Gastrocnemius medialis (tissue), 4 donors: ENCODE measurements around the gene ZFYVE26. TPM values are rescaled to one million over a fixed set of nuclear protein-coding genes. Genes with fewer than 3 reads are reported as not detected.

Experiments used
- ATAC-seq, 2 donors: fragments of 150-250 bp; one replicate each; pipeline ENCODE4 v1.9.1; 2016
- DNase-seq, 2 donors: peaks; one replicate each; pipeline ENCODE4 v3.0.0-alpha.2; 2019
- H3K27ac ChIP-seq, 4 donors: fragments of 200-600 bp; sonication (generic); 1 replicate in 1 of 4; 2 replicates in 3 of 4; pipeline ENCODE4 v1.5.1; 2016 to 2018; ENCODE audit warnings: mild to moderate bottlenecking in 2 of 4, moderate library complexity in 1 of 4
- H3K27me3 ChIP-seq, 3 donors: fragments of 200-600 bp; sonication (generic) in 2 of 3; 1 replicate in 1 of 3; 2 replicates in 2 of 3; pipeline versions ENCODE4 v1.5.1 to v1.6.0; 2016 to 2019; ENCODE audit warnings: mild to moderate bottlenecking in 1 of 3, moderate library complexity in 1 of 3
- H3K36me3 ChIP-seq, 2 donors: fragments of 200-600 bp; sonication (generic) in 1 of 2; one replicate each; pipeline ENCODE4 v1.5.1; 2017 to 2018
- H3K4me1 ChIP-seq, 2 donors: fragments of 200-600 bp; sonication (generic) in 1 of 2; one replicate each; pipeline ENCODE4 v1.5.1; 2016 to 2017; ENCODE audit warnings: mild to moderate bottlenecking in 2 of 2
- H3K4me3 ChIP-seq, 4 donors: fragments of 200-600 bp; sonication (generic) in 3 of 4; 1 replicate in 1 of 4; 2 replicates in 3 of 4; pipeline ENCODE4 v1.5.1; 2016 to 2019; ENCODE audit warnings: mild to moderate bottlenecking in 2 of 4
- H3K9me3 ChIP-seq, 3 donors: fragments of 200-600 bp; sonication (generic) in 2 of 3; 1 replicate in 1 of 3; 2 replicates in 2 of 3; pipeline ENCODE4 v1.5.1; 2016 to 2019
- POLR2A ChIP-seq, 2 donors: fragments of 450-650 bp; IDR thresholded peaks; one replicate each; pipeline ENCODE4 v1.6.1; 2017; ENCODE audit warnings: antibody characterized with exemption in 2 of 2, mild to moderate bottlenecking in 2 of 2, moderate library complexity in 2 of 2
- in situ Hi-C, 4 donors: fragments of 200-750 bp; cut with MboI; loops; one replicate each; pipeline versions ENCODE4 v1.15.0 to v1.8.0; 2017; ENCODE audit warnings: low sequenced_read_pairs in 4 of 4
- intact Hi-C: fragments of 100-400 bp; cut with DNase I; formaldehyde crosslinking; loops from one replicate; pipeline ENCODE4 v1.15.1; 2023; ENCODE audit warnings: low total_unique reads
- total RNA-seq, 4 donors: library from RNA; depleted of rRNA; stranded (reverse); fragments of >200 nt; gene quantifications; one replicate each; pipeline versions ENCODE4 v1.1.0 to v1.2.3, GENCODE V29; 2016
- TF ChIP-seq, protein P1 (sequence below), 5 experiments: fragments of 450-650 bp in 3 of 5; fragments of 200-600 bp in 2 of 5; sonication (generic) in 2 of 5; IDR thresholded peaks in 4 of 5; conservative IDR thresholded peaks in 1 of 5; 1 replicate in 4 of 5; 2 replicates in 1 of 5; pipeline ENCODE4 v1.5.1; 2016 to 2019; ENCODE audit warnings: antibody characterized with exemption in 5 of 5, mild to moderate bottlenecking in 3 of 5, moderate library complexity in 3 of 5

ZFYVE26 gene
- total RNA-seq, 4 donors from 2014 or later = 16.3 to 26.3 (median 17.6) TPM

DNA sequence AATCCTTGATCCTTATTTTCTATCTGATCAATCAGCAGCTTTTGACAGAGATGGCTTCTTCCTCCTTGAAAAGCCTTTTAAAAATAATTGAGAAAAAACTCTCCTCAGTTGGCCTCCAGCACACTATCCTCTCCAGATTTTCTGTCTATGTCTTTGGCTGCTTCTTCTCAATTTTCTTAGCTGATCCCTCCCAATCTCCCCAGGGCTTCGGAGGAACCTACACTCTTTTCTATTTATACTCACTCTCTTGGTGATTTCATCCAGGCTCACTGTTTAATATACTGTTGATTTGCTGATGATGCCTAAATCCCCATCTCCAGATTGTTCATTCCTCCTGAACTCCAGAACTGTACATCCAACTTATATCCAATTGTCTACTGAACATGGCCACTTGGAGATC is 59.9 kb downstream of the ZFYVE26 start:
- DNase-seq (no peak), ATAC-seq (no peak)
- TF ChIP-seq, protein P1, sequence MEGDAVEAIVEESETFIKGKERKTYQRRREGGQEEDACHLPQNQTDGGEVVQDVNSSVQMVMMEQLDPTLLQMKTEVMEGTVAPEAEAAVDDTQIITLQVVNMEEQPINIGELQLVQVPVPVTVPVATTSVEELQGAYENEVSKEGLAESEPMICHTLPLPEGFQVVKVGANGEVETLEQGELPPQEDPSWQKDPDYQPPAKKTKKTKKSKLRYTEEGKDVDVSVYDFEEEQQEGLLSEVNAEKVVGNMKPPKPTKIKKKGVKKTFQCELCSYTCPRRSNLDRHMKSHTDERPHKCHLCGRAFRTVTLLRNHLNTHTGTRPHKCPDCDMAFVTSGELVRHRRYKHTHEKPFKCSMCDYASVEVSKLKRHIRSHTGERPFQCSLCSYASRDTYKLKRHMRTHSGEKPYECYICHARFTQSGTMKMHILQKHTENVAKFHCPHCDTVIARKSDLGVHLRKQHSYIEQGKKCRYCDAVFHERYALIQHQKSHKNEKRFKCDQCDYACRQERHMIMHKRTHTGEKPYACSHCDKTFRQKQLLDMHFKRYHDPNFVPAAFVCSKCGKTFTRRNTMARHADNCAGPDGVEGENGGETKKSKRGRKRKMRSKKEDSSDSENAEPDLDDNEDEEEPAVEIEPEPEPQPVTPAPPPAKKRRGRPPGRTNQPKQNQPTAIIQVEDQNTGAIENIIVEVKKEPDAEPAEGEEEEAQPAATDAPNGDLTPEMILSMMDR (IDR thresholded peaks at IDR 0.05 in 4 of 5, conservative IDR thresholded peaks at IDR 0.05 in 1 of 5) = no peak
- TF ChIP-seq POLR2A (IDR thresholded peaks at IDR 0.05) = no peak
- Histone ChIP-seq H3K4me3 (no peak overlapping the region), H3K27me3 (no peaks in the 10 kb centered on the region), H3K4me1 (no peaks in the 10 kb centered on the region), H3K27ac (no peak overlapping the region), H3K36me3 (peaks cover 0 to 57% of the 10 kb centered on the region in 2 donors), H3K9me3 (no peaks in the 10 kb centered on the region)
- intact Hi-C loops (no loop called here), in situ Hi-C loops (no loop called here)

DNA sequence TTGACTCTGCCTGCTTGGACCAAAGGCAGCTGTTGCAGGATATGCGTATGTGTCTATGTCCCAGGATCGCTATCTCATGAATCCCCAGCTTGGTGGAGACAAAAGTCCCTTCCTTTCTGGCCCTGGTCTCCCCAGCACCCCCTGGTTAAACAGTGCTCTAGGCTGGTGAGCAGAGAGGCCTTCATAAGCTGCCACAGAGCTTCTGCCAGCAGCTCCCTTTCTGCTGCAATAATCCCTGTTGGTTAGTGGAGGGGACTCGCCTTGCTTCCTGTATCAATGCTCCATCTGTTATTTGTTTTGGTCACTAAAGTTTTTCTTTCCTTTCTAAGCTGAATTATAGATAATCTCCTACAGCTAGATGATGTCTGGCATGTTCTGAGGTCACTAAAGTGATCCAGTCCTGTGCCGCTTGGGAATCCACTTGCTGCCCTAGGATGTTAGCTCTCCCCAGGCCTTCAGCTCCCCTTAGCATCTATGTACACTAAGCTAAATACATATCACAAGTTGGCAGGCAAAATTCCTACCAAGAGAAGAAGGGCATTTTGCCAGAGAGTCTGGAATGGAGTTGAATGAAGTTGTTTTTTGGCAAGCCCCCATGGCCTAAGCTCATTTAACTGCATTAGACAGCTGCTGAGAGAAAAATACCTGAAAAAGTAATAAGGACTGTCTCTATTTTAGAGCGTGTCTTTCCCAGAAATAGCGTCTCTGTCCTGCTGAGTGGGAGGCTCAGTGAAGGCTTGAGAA is 66.9 kb downstream of the ZFYVE26 start:
- in situ Hi-C loops = no loop called here

GRCh38 chr14:67748312-67748711 is 68.1 kb downstream of the ZFYVE26 start:
- peaks cover 3 to 5% of the 10 kb centered on the region in 2 donors for H3K4me1 ChIP-seq
- H3K27me3 ChIP-seq = no peaks in the 10 kb centered on the region
- ATAC-seq (no peak), DNase-seq (no peak)
- no peaks in the 10 kb centered on the region for H3K9me3 ChIP-seq
- no peak for TF ChIP-seq POLR2A (IDR thresholded peaks at IDR 0.05)
- TF ChIP-seq, protein P1 (IDR thresholded peaks at IDR 0.05 in 4 of 5, conservative IDR thresholded peaks at IDR 0.05 in 1 of 5) = no peak
- H3K27ac ChIP-seq = no peak overlapping the region
- peaks cover 0 to 56% of the 10 kb centered on the region in 2 donors for H3K36me3 ChIP-seq
- H3K4me3 ChIP-seq = no peak overlapping the region
- intact Hi-C loops (no loop called here), in situ Hi-C loops (no loop called here)

More for the DNA sequence above, 66.9 kb downstream of the ZFYVE26 start:
- H3K27ac ChIP-seq = no peak overlapping the region
- peaks cover 0 to 68% of the 10 kb centered on the region in 2 donors for H3K36me3 ChIP-seq
- no peak for DNase-seq
- TF ChIP-seq, protein P1 (IDR thresholded peaks at IDR 0.05 in 4 of 5, conservative IDR thresholded peaks at IDR 0.05 in 1 of 5) = no peak
- TF ChIP-seq POLR2A (IDR thresholded peaks at IDR 0.05) = no peak
- H3K9me3 ChIP-seq = no peaks in the 10 kb centered on the region
- H3K27me3 ChIP-seq = no peaks in the 10 kb centered on the region
- H3K4me3 ChIP-seq = no peak overlapping the region
- no peak for ATAC-seq
- H3K4me1 ChIP-seq = no peaks in the 10 kb centered on the region
- intact Hi-C loops = no loop called here

DNA sequence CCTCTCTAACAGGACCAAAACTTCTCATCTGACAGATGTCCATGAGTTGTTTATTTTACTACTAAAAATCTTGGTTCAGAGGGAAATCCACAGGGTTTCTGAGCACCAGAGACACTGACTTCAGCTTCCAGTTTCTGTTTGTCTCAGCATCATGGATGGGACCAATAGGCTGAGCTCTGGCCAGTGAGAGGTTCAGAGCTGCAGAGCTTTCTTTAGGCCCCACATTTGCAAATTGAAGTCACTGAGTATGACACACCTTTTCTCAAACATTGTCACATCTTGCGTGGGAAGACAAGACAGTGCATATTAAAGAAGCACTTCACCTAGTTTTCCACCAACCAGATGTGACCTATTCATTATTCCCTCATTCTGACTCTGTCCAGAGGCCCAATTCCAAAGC is 69.5 kb downstream of the ZFYVE26 start:
- intact Hi-C loops = no loop called here
- peaks cover 3 to 5% of the 10 kb centered on the region in 2 donors for H3K4me1 ChIP-seq
- TF ChIP-seq, protein P1 (IDR thresholded peaks at IDR 0.05 in 4 of 5, conservative IDR thresholded peaks at IDR 0.05 in 1 of 5) = no peak
- TF ChIP-seq POLR2A (IDR thresholded peaks at IDR 0.05) = no peak

More for the DNA sequence above, 69.5 kb downstream of the ZFYVE26 start:
- no peaks in the 10 kb centered on the region for H3K27me3 ChIP-seq
- H3K4me3 ChIP-seq = no peak overlapping the region
- no peak for ATAC-seq
- peaks cover 0 to 42% of the 10 kb centered on the region in 2 donors for H3K36me3 ChIP-seq
- in situ Hi-C loops = no loop called here
- H3K27ac ChIP-seq = no peak overlapping the region
- DNase-seq = no peak
- no peaks in the 10 kb centered on the region for H3K9me3 ChIP-seq
